PFSK-1 (cell line): Measurements from ENCODE around the gene STX18.

Experiments
- FOXP2 ChIP-seq: optimal IDR thresholded peaks from 2 replicates; pipeline ENCODE3; 2011; ENCODE audit warnings: borderline replicate concordance, control low read depth, inconsistent platforms; ENCODE audit not compliant: insufficient read depth; ENCODE audit errors: extremely low read length, extremely low read depth
- POLR2AphosphoS5 ChIP-seq: IDR thresholded peaks from 2 replicates; pipeline ENCODE4 v1.6.1; 2012; ENCODE audit warnings: low read depth, mild to moderate bottlenecking, control low read depth, low read length, moderate library complexity
- REST ChIP-seq, 2 experiments: IDR thresholded peaks; 2 replicates each; pipeline versions ENCODE4 v1.6.1 to v1.8.0; 2011 to 2012; ENCODE audit warnings: low read depth in 2 of 2, low read length in 2 of 2, control low read depth in 1 of 2, inconsistent platforms in 1 of 2, mild to moderate bottlenecking in 1 of 2, moderate library complexity in 1 of 2; ENCODE audit not compliant: insufficient read depth in 1 of 2
- SIN3A ChIP-seq: IDR thresholded peaks from 2 replicates; pipeline ENCODE4 v1.6.1; 2012; ENCODE audit warnings: mild to moderate bottlenecking, low read length, moderate library complexity, borderline replicate concordance; ENCODE audit not compliant: insufficient read depth
- TAF1 ChIP-seq: IDR thresholded peaks from 2 replicates; pipeline ENCODE4 v1.6.1; 2012; ENCODE audit warnings: low read length, control low read depth, borderline replicate concordance; ENCODE audit not compliant: insufficient read depth

GRCh38 chr4:4541661-4542570 lies at the start of gene STX18:
- TF ChIP-seq SIN3A (no peak; the same call in 1 of the 2 replicates), POLR2AphosphoS5 (peak; percentile 73), REST (IDR thresholded peaks at IDR 0.05; ENCODE audit: insufficient read depth in 1 of 2, low read depth in 2 of 2, low read length in 2 of 2) (no peak; a peak in 1 of 4 replicates), TAF1 (peak; percentile 92), FOXP2 (peak; percentile 93)
